Measurements from ENCODE around the gene PGC. TPM values are rescaled to one million over a fixed set of nuclear protein-coding genes. Genes with fewer than 3 reads are reported as not detected.

Gene PGC
- total RNA-seq, 3 donors from 2014 or later = 0.14 to 0.38 (median 0.24) TPM

- Mint-ChIP-seq H3K36me3 (ENCODE audit: insufficient read depth) (peaks cover 3% of the 10 kb centered on the region), H3K4me3 (no peak overlapping the region), H3K4me1 (ENCODE audit: low read depth) (no peaks in the 10 kb centered on the region), H3K9me3 (no peaks in the 10 kb centered on the region), H3K27me3 (ENCODE audit: low read depth) (no peaks in the 10 kb centered on the region)
- ATAC-seq (no peak), DNase-seq (no peak)
Measured at GRCh38 chr6:41689171-41690008, 57.8 kb downstream of the PGC start.

- DNase-seq (no peak), ATAC-seq (no peak)
- peaks cover 4% of the 10 kb centered on the region for H3K4me1 Mint-ChIP-seq (ENCODE audit: low read depth)
- no peaks in the 10 kb centered on the region for H3K9me3 Mint-ChIP-seq
- peaks cover 5% of the 10 kb centered on the region for H3K36me3 Mint-ChIP-seq (ENCODE audit: insufficient read depth)
- H3K4me3 Mint-ChIP-seq = no peak overlapping the region
- H3K27me3 Mint-ChIP-seq (ENCODE audit: low read depth) = no peaks in the 10 kb centered on the region
Measured at GRCh38 chr6:41688256-41688965, 58.8 kb downstream of the PGC start.

GRCh38 chr6:41687501-41688175, 59.6 kb downstream of the PGC start:
- ATAC-seq (no peak), DNase-seq (no peak)
- Mint-ChIP-seq H3K9me3 (no peaks in the 10 kb centered on the region), H3K4me3 (no peak overlapping the region), H3K36me3 (ENCODE audit: insufficient read depth) (peaks cover 5% of the 10 kb centered on the region), H3K27me3 (ENCODE audit: low read depth) (no peaks in the 10 kb centered on the region), H3K4me1 (ENCODE audit: low read depth) (peaks cover 7% of the 10 kb centered on the region)

Other genes with a start within 250 kb of the PGC start
- 10 to 100 TPM; 23.0 to 38.6 (median 28.2) TPM for gene FOXP4, start 201.0 kb downstream of the PGC start, total RNA-seq
- under 1 TPM in 1 of 3 donors, not detected in 2; 0.49 TPM for gene MDFI, start 108.9 kb downstream of the PGC start, total RNA-seq
- 10 to 100 TPM in 2 of 3 donors, 1 to 10 TPM in 1; 7.6 to 15.4 (median 10.8) TPM for gene TFEB, start 11.8 kb downstream of the PGC start, total RNA-seq
- gene FRS3, start 32.5 kb upstream of the PGC start, total RNA-seq = 1 to 10 TPM; 4.7 to 7.4 (median 5.3) TPM
- not detected for gene PRICKLE4, start 33.4 kb upstream of the PGC start, total RNA-seq
- gene TOMM6, start 40.3 kb upstream of the PGC start, total RNA-seq = 100 to 1,000 TPM; 415 to 478 (median 454) TPM
- gene USP49, start 148.0 kb upstream of the PGC start, total RNA-seq = 1 to 10 TPM; 3.7 to 4.5 (median 4.4) TPM
- gene MED20, start 173.7 kb upstream of the PGC start, total RNA-seq = 10 to 100 TPM; 13.1 to 16.6 (median 16.3) TPM
- gene BYSL, start 174.1 kb upstream of the PGC start, total RNA-seq = 100 to 1,000 TPM; 128 to 140 (median 139) TPM
- 100 to 1,000 TPM; 424 to 518 (median 474) TPM for gene CCND3, start 194.4 kb upstream of the PGC start, total RNA-seq

All from activated T-cell treated with anti-CD3 and anti-CD28 coated beads, Interleukin-2, amount 50 U/mL, for 4 hours (primary cell).